ENCODE results near the gene SLC16A13.
"Not testable (repeated sequence)": the region's sequence is repeated elsewhere in the genome, so short reads cannot be mapped to it uniquely, and the experiment has no call there.

The SLC16A13 gene

DNA sequence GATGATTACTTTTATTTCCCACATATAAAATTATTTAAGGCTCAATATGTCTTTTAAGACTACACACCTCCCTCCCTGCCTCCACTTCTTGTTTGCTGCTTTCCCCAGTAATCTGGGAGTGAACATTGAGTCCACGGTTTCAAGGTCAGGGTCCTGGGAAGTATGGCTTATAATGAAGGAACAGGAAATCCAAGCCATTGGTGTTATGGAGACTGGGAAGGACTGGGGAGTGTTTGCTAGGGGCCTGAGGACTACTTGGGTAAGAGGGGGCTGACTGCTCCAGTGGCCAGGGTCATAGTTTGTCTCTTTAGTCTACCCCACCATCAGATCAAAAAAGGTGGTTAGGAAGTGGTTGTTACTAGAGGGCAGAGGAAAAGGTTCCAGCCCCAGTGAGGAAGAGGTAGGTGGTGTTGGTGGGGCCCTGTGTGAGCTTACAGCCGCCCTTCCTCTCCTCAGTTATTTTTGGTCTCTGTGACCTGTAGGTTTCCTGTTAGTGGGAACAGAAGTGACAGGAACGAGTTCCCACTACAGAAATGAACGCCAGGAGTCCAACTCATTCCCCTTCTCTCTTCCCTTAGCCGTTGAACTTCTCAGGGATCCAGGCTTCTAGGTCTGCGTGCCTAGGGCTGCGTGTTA is 742 bp upstream of the SLC16A13 start:
- no peak for DNase-seq

DNA sequence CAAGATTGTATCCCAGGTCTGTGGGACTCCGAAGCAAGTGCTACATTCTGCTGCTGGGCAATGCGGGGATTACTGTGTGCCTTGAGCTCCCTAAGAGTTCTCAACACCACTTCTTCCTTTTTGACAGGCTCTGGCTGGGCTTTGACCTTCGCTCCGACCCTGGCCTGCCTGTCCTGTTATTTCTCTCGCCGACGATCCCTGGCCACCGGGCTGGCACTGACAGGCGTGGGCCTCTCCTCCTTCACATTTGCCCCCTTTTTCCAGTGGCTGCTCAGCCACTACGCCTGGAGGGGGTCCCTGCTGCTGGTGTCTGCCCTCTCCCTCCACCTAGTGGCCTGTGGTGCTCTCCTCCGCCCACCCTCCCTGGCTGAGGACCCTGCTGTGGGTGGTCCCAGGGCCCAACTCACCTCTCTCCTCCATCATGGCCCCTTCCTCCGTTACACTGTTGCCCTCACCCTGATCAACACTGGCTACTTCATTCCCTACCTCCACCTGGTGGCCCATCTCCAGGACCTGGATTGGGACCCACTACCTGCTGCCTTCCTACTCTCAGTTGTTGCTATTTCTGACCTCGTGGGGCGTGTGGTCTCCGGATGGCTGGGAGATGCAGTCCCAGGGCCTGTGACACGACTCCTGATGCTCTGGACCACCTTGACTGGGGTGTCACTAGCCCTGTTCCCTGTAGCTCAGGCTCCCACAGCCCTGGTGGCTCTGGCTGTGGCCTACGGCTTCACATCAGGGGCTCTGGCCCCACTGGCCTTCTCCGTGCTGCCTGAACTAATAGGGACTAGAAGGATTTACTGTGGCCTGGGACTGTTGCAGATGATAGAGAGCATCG is 2.4 kb downstream of the SLC16A13 start:
- DNase-seq: no peak

DNA sequence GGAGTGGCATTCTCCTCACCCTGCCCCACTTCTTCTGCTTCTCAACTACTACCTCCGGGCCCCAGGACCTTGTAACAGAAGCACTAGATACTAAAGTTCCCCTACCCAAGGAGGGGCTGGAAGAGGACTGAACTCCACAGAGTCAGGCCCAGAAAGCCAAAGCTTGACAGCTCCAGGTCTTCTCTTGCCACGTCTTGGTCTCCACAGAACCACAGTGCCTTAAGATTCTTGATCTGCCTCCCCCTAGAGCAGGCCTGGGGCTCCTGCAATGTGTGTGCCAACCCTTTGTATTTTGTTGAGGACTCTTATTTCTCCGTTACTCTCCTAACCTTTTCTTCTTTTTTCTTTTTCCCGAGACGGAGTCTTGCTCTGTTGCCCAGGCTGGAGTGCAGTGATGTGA is 4.0 kb downstream of the SLC16A13 start:
- DNase-seq: no peak

DNA sequence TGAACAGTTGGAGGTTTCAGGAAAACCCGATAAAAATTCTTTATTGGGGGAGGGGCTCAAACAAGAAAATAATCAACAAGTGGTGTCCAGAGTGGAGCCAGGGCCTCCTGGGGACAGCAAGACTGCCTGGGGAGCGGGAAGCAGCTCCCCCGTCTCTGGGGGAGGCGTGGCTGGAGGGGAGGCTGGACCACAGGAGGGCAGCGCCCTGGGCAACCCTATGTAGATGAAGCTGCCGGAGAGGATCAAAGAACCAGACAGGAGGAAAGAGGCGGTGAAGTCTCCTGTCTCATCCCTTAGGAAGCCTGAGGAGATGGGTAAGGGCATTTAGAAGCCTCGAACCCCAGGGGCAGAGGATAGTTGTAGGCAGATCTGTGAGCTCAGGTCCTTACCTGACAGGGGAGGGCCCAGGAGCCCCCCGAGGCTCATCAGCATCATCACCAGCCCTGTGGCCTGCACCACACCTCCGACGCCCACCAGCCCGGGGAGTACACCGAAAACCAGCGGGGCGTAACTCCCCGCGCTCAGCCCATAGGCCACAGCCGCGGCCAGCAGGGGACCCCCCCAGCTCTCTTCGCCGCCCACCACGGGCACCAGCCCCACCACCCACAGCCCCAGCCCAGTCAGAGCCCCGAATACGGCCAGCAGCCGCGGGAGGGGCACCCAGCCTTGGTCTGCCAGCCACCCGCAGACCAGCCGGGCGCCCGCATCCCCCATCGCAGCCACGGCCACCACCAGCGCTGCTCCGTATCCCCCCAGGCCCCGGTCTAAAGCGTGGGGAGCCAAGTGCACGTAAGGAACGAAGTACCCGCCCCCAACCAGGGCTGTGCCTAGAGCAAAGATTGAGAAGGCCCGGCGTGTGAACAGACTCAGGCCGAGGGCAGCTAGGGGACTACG is 6.0 kb downstream of the SLC16A13 start:
- DNase-seq: no peak

GRCh38 chr17:7042501-7043181 is 6.8 kb downstream of the SLC16A13 start:
- DNase-seq: no peak

DNA sequence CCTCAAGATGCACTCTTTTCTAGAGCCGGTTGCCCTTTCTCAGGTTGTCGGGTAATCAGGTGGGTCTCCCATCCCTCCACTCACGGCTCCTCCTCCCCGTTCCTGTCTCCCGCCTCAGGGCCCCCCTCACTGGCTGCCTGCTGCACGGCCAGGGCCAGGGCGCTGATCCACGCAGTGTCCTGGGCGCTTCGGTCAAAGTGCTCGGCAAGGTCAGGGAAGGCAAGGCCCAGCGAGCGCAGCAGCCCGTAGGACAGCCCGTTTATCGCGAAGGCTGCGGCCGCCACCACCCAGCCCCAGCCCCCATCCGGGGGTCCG is 7.3 kb downstream of the SLC16A13 start:
- no peak for DNase-seq

DNA sequence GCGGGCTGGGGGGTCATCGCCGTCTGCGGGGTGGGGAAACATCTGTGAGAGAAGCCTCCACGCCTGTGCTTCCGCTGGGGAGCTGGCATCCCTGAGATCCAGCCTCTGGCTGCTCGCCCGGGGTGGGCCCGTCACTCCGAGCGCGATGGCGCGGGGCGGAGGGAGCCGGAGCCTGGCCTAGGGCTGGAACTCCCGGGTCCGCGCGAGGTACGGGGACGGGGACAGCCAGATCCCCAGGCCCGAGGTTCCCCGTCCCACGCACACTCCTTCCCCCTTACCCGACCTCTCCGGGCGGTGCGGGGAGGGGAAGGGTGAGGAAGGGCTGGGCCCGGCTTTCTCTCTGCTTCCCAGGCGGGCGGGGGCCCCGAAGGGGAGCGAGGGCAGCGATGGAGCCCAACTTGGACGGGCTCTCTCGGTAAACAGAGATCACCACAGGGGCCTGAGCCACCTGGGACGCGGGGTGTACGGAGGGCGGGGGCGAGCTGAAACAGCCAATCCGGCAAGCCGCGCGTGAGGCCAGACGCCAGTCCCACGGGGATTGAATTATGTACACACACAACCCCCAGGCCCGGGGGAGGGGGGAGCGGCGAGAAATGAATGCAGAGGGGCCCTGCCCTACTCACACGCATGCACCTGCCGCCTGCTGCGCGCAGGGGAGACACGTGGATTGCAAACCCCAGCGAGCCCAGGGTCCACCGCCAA is 7.8 kb downstream of the SLC16A13 start, which contains the start of gene SLC16A11:
Gene SLC16A11 (minus strand): TSS at position 596 of the 702 bp plus-strand sequence. CDS start 579 bp downstream, at position 17.
- DNase-seq: no peak

- no peak for DNase-seq
These were observed 9.8 kb downstream of the SLC16A13 start for GRCh38 chr17:7045492-7046126.

DNA sequence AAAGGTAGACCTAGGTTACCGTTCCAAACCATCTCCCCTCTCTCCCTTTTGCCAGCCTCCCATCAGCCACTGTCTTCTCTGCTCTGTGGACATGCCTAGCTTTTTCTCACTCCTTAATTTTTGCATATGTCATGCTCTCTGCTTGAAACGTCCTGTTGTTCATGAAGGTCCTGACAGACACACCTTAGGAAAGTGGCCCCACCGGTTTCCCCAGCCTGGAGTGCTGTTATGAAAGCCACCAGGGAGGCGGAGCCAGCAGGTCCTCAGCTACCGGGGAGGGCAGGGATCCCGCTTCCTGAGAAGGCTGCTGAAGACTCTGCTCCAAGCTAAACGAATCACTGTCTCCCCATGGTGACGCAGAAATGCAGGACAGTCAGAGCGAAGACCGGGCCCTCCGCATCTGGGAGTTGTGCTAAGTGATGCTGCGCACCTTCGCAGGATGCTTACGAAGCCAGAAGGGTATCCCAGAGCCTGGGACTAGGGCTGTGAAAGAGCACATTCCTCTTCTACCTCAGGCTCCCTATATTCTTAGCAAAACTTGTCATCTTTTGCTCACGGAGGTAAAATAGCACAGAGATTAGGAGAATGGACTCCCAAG is 10.4 kb downstream of the SLC16A13 start:
- DNase-seq: no peak

- DNase-seq: not testable (repeated sequence)
These were observed 11.0 kb downstream of the SLC16A13 start for GRCh38 chr17:7046725-7047397.

GRCh38 chr17:7047566-7047965 is 11.8 kb downstream of the SLC16A13 start:
- DNase-seq: no peak

- DNase-seq: no peak
These were observed 13.2 kb downstream of the SLC16A13 start for GRCh38 chr17:7048968-7049367.

DNA sequence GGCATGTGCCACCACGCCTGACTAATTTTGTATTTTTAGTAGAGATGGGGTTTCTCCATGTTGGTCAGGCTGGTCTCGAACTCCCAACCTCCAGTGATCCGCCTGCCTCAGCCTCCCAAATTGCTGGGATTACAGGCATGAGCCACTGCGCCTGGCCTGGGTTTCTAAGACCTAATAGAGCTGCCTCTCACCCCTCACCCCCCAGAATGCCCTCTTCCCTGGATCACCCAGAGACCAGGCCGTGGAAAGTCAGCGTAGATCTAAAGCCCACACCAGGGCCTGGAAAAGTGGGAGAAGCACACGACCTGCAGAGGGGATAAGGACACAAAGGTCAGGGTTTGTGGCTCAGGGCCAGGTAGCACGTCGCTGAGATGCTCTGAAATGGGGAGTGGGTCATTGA is 14.8 kb downstream of the SLC16A13 start:
- DNase-seq: not testable (repeated sequence)

GRCh38 chr17:7056386-7056785 is 20.6 kb downstream of the SLC16A13 start:
- no peak for DNase-seq

DNA sequence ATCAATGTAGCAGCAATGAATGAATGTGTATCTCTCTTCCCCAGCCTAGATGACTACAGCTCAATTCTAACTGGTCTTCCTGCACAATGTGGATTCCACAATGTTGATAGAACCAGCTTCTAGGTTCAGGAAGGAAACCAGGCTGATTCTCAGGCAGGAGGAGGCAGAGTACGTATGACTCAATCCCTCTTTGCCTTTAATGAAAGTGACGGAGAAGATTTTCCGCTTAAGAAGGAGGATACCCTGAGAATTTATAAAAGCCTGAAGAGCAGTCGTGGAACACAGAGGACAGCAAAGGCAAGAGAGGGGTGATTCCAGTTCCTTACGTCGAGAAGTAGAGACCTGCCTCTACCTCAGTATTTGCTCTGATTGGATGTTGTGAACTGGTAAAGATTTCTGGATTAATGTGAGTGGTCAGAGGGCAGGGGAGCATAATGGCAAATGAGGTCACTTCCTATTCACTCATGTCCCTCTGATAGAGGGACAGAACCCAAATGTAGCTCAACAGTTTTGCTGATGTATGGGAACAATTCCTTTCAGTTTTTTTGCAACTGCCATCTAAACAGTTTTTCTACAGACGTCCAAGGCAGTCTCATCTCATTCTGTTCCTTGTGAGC is 23.1 kb downstream of the SLC16A13 start:
- DNase-seq: no peak

- DNase-seq: peak; percentile 46
These were observed 24.5 kb downstream of the SLC16A13 start for GRCh38 chr17:7060165-7060891.

GRCh38 chr17:7063518-7064094 is 27.8 kb downstream of the SLC16A13 start:
- DNase-seq: no peak

DNA sequence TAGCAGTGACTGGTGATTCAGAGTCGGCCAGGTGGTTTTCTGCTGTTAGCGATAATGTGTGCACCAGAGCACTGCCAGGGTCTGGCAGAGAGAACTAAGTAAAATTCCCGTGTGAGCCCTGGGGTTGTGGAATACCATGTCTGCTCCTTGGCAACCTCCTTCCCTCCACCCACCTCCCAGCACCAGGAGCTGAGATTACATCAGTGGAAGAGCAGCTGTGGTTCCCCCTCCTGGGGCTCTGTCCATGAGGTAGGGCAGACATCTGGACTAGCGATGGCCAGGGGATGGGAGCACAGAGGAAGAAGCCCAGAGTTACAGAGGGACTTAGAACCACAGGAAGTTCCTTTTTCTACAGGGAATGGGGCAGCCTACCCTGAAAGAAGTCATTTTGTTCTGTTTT is 28.4 kb downstream of the SLC16A13 start:
- DNase-seq: no peak

DNA sequence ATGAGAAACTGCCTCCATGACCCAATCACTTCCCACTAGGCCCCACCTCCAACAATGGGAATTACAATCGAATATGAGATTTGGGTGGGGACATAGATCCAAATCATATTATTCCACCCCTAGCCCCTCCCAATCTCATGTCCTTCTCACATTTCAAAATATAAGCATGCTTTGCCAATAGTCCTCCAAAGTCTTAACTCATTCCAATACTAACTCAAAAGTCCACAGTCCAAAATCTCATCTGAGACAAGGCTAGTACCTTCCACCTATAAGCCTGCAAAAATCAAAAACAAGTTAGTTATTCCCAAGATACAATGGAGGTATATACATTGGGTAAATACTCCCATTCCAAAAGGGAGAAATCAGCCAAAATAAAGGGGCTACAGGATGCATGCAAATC is 31.4 kb downstream of the SLC16A13 start:
- no peak for DNase-seq

All from 8988T (cell line).